ENCODE measurements around the gene SLC46A1. TPM values are rescaled to one million over a fixed set of nuclear protein-coding genes. Genes with fewer than 3 reads are reported as not detected.

Gene SLC46A1
- total and polyA plus RNA-seq, 9 of the 15 experiments (the other 6 are each of a cell fraction or from before 2014, with no cell fraction given), result 0.24 to 5.5 (median 3.1) TPM

GRCh38 chr17:28370035-28370743 is 35.8 kb downstream of the SLC46A1 start, which contains the start of gene VTN (continued):
- TF ChIP-seq ZNF655 (CRISPR knock-in tag; IDR thresholded peaks at IDR 0.05) (no peak), JUNB (CRISPR knock-in tag; conservative IDR thresholded peaks at IDR 0.05) (no peak), TAF7 (tag; IDR thresholded peaks at IDR 0.05) (no peak), MAFF (IDR thresholded peaks at IDR 0.05; ENCODE audit: low read length) (no peak), MAZ (CRISPR knock-in tag; conservative IDR thresholded peaks at IDR 0.05 in 1 of 2, IDR thresholded peaks at IDR 0.05 in 1 of 2) (peak in 1 of 2 experiments; percentile 79; a peak in 2 of 4 replicates), ZNF511 (CRISPR knock-in tag; IDR thresholded peaks at IDR 0.05) (no peak), GATA2 (CRISPR knock-in tag; IDR thresholded peaks at IDR 0.05) (peak; percentile 32; the same call in 1 of the 2 replicates), DNMT1 (IDR thresholded peaks at IDR 0.05) (no peak), DPF2 (IDR thresholded peaks at IDR 0.05) (peak; percentile 62; the same call in 1 of the 2 replicates), HMG20A (CRISPR knock-in tag; conservative IDR thresholded peaks at IDR 0.05) (no peak), TEAD2 (tag; IDR thresholded peaks at IDR 0.05) (peak; percentile 70; the same call in 1 of the 2 replicates), CREBBP (IDR thresholded peaks at IDR 0.05; ENCODE audit: low read depth, low read length) (no peak), ZNF551 (CRISPR knock-in tag; IDR thresholded peaks at IDR 0.05) (no peak), ZNF280A (IDR thresholded peaks at IDR 0.05; ENCODE audit: low read depth, partially characterized antibody) (no peak)
- TF ChIP-seq, protein P1, sequence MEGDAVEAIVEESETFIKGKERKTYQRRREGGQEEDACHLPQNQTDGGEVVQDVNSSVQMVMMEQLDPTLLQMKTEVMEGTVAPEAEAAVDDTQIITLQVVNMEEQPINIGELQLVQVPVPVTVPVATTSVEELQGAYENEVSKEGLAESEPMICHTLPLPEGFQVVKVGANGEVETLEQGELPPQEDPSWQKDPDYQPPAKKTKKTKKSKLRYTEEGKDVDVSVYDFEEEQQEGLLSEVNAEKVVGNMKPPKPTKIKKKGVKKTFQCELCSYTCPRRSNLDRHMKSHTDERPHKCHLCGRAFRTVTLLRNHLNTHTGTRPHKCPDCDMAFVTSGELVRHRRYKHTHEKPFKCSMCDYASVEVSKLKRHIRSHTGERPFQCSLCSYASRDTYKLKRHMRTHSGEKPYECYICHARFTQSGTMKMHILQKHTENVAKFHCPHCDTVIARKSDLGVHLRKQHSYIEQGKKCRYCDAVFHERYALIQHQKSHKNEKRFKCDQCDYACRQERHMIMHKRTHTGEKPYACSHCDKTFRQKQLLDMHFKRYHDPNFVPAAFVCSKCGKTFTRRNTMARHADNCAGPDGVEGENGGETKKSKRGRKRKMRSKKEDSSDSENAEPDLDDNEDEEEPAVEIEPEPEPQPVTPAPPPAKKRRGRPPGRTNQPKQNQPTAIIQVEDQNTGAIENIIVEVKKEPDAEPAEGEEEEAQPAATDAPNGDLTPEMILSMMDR (IDR thresholded peaks at IDR 0.05 in 2 of 3, conservative IDR thresholded peaks at IDR 0.05 in 1 of 3; ENCODE audit: insufficient read depth in 2 of 3, low read depth in 1 of 3, low read length in 3 of 3), result peak; percentile 12 to 44 (median 21); a peak in 3 of 6 replicates

Data from K562 (cell line).